ENCODE data around the gene UMOD.
"Not testable (repeated sequence)": the region's sequence is repeated elsewhere in the genome, so short reads cannot be mapped to it uniquely, and the experiment has no call there.

GRCh38 chr16:20321051-20321450 is 31.5 kb downstream of the UMOD start:
- TF ChIP-seq CTCF, POLR2A (IDR thresholded peaks at IDR 0.05): not testable (repeated sequence)
